Breast epithelium (tissue), 4 donors: ENCODE results near the gene SAMSN1. TPM values are rescaled to one million over a fixed set of nuclear protein-coding genes. Genes with fewer than 3 reads are reported as not detected.

Source experiments
- DNase-seq, 2 donors: peaks; one replicate each; pipeline ENCODE4 v3.0.0-alpha.2; 2019; ENCODE audit warnings: low spot score in 2 of 2
- H3K27ac ChIP-seq, 2 donors: fragments of 200-600 bp; sonication (generic) in 1 of 2; one replicate each; pipeline ENCODE4 v1.5.1; 2016 to 2019; ENCODE audit warnings: mild to moderate bottlenecking in 1 of 2
- H3K27me3 ChIP-seq, 2 donors: fragments of 200-600 bp; sonication (generic) in 1 of 2; one replicate each; pipeline versions ENCODE4 v1.5.1 to v1.6.0; 2017 to 2019; ENCODE audit warnings: control low read depth in 1 of 2, mild to moderate bottlenecking in 1 of 2
- H3K36me3 ChIP-seq: fragments of 200-600 bp; one replicate; pipeline ENCODE4 v1.5.1; 2019
- H3K4me1 ChIP-seq, 2 donors: fragments of 200-600 bp; sonication (generic); one replicate each; pipeline ENCODE4 v1.5.1; 2016 to 2019; ENCODE audit warnings: control low read depth in 1 of 2
- H3K4me3 ChIP-seq, 3 donors: fragments of 200-600 bp; sonication (generic); 1 replicate in 2 of 3; 2 replicates in 1 of 3; pipeline ENCODE4 v1.5.1; 2016 to 2019; ENCODE audit warnings: mild to moderate bottlenecking in 3 of 3, moderate library complexity in 2 of 3
- H3K9me3 ChIP-seq, 2 donors: fragments of 200-600 bp; sonication (generic) in 1 of 2; one replicate each; pipeline ENCODE4 v1.5.1; 2016 to 2019; ENCODE audit warnings: control low read depth in 1 of 2
- POLR2A ChIP-seq: fragments of 450-650 bp; IDR thresholded peaks from one replicate; pipeline ENCODE4 v1.6.1; 2016; ENCODE audit warnings: antibody characterized with exemption, mild to moderate bottlenecking, moderate library complexity
- POLR2AphosphoS5 ChIP-seq, 3 donors: sonication (generic); formaldehyde crosslinking; IDR thresholded peaks; one replicate each; pipeline ENCODE4 v1.6.1; 2017; ENCODE audit warnings: antibody characterized with exemption in 3 of 3
- intact Hi-C: fragments of 100-400 bp; cut with DNase I; formaldehyde crosslinking; loops from one replicate; pipeline ENCODE4 v1.15.1; 2023; ENCODE audit warnings: low total_unique reads
- total RNA-seq, 3 donors: library from RNA; depleted of rRNA; stranded (reverse); fragments of >200 nt; gene quantifications; one replicate each; pipeline ENCODE4 v1.1.0, GENCODE V29; 2016
- TF ChIP-seq, protein P1 (sequence below), 3 donors: fragments of 450-650 bp; IDR thresholded peaks; one replicate each; pipeline ENCODE4 v1.5.1; 2016 to 2017; ENCODE audit warnings: antibody characterized with exemption in 3 of 3, mild to moderate bottlenecking in 3 of 3, moderate library complexity in 3 of 3

SAMSN1 gene
- total RNA-seq, 3 donors from 2014 or later: 7.5 to 15.4 (median 11.4) TPM

DNA sequence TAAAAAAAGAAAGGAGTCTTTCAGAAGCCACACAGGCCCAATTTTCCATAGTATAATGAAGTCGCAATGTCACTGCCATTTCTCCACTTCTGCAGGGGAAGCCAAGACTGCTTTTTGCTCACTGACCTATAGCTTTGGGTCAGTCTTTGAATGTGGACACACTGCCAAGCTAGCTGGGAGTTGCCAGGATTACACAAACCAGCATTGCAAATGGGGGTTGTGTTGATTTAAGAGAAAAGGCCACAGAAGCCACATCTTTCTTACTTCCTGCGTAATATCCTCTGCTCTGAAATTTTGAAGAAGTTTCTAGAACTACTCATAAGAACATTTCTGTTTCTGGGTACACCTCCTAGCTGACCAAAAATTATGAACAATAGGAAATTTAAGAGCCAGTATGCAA is 45.8 kb upstream of the SAMSN1 start:
- intact Hi-C loops: no loop called here
- Histone ChIP-seq H3K9me3 (peaks cover 0 to 5% of the 10 kb centered on the region in 2 donors), H3K27ac (no peak overlapping the region), H3K27me3 (no peaks in the 10 kb centered on the region), H3K36me3 (no peaks in the 10 kb centered on the region), H3K4me3 (no peak overlapping the region), H3K4me1 (no peaks in the 10 kb centered on the region)
- TF ChIP-seq, protein P1, sequence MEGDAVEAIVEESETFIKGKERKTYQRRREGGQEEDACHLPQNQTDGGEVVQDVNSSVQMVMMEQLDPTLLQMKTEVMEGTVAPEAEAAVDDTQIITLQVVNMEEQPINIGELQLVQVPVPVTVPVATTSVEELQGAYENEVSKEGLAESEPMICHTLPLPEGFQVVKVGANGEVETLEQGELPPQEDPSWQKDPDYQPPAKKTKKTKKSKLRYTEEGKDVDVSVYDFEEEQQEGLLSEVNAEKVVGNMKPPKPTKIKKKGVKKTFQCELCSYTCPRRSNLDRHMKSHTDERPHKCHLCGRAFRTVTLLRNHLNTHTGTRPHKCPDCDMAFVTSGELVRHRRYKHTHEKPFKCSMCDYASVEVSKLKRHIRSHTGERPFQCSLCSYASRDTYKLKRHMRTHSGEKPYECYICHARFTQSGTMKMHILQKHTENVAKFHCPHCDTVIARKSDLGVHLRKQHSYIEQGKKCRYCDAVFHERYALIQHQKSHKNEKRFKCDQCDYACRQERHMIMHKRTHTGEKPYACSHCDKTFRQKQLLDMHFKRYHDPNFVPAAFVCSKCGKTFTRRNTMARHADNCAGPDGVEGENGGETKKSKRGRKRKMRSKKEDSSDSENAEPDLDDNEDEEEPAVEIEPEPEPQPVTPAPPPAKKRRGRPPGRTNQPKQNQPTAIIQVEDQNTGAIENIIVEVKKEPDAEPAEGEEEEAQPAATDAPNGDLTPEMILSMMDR (IDR thresholded peaks at IDR 0.05): no peak
- TF ChIP-seq POLR2A (no peak), POLR2AphosphoS5 (IDR thresholded peaks at IDR 0.05) (no peak)
- no peak for DNase-seq

DNA sequence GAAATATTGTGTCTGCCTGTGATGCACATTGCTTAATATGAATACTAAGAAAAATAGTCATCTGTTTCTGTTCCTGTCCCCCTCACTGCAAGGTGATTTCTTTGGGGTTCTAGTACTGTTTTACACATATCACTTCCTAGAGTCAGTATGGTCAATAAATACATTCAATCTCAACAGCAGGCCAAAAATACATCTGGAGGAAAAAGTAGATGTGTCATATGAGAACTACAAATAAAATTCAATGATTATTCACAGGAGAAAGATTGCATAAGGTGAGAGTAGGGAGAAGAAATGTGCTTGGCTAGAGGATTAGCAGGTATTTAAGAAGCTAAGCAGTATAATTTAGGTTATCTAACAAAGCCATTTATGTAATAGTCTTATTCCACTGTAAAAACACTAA is 45.3 kb upstream of the SAMSN1 start:
- no peak overlapping the region for H3K4me3 ChIP-seq
- H3K27me3 ChIP-seq: no peaks in the 10 kb centered on the region
- TF ChIP-seq POLR2A: no peak
- TF ChIP-seq POLR2AphosphoS5 (IDR thresholded peaks at IDR 0.05): no peak
- TF ChIP-seq, protein P1 (IDR thresholded peaks at IDR 0.05): no peak
- no peaks in the 10 kb centered on the region for H3K36me3 ChIP-seq
- H3K4me1 ChIP-seq: no peaks in the 10 kb centered on the region
- intact Hi-C loops: no loop called here
- no peak overlapping the region for H3K27ac ChIP-seq
- H3K9me3 ChIP-seq: no peaks in the 10 kb centered on the region
- no peak for DNase-seq

DNA sequence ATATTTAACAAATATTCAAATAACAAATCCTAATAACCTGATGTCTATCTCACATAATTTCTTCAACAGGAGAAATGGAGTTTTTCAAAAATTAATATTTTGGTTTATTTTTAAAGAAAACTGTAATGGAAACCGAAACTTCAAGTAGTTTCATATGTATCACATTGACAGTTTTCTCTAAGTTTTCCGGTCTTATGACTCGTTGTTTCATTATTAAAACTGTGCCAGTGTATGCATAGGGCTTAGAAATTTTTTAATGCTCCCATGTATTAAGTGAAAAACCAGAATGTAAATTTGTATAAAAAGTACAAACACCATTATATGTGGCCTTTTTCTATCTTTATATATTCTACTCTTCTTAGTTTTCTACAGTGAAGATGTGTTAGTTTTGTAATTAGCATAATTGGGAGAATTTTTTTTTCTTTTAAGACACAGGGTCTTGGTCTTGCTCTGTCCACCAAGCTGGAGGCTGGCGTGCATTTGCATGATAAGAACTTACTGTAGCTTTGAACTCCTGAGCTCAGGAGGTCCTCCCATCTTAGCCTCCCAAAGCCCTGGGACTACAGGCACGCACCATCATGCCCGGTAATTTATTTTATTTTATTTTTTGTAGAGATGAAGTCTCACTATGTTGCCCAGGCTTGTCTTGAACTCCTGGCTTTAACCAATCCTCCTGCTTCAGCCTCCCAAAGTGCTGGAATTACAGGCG is 43.9 kb upstream of the SAMSN1 start:
- Histone ChIP-seq H3K27ac (no peak overlapping the region), H3K27me3 (no peaks in the 10 kb centered on the region), H3K36me3 (no peaks in the 10 kb centered on the region), H3K9me3 (no peaks in the 10 kb centered on the region), H3K4me1 (no peaks in the 10 kb centered on the region), H3K4me3 (no peak overlapping the region)
- intact Hi-C loops: no loop called here
- TF ChIP-seq POLR2AphosphoS5 (IDR thresholded peaks at IDR 0.05) (no peak), POLR2A (no peak)
- TF ChIP-seq, protein P1 (IDR thresholded peaks at IDR 0.05): no peak
- no peak for DNase-seq

DNA sequence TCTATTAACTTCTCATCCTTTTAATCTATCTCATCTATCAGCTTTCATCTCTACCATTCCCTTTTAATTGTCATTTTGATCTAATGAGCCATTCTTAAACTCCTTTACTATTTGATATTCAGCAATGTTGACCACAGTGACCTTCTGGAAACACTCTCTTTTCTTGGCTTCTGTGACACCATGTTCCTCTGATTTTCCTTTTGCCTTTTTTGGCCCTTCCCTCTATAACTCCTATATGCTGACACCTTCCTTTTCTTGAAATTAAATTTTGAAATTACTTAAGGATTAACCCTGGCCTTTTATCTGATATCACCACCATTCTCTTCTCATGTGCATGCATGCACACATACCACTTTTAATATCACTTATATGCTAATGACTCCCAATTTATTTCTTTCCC is 41.2 kb upstream of the SAMSN1 start:
- H3K36me3 ChIP-seq: no peaks in the 10 kb centered on the region
- H3K27ac ChIP-seq: no peak overlapping the region
- no peak overlapping the region for H3K4me3 ChIP-seq
- no peaks in the 10 kb centered on the region for H3K4me1 ChIP-seq
- intact Hi-C loops: no loop called here
- TF ChIP-seq POLR2AphosphoS5 (IDR thresholded peaks at IDR 0.05): no peak
- TF ChIP-seq, protein P1 (IDR thresholded peaks at IDR 0.05): no peak
- TF ChIP-seq POLR2A: no peak
- H3K9me3 ChIP-seq: no peaks in the 10 kb centered on the region
- DNase-seq: no peak
- H3K27me3 ChIP-seq: no peaks in the 10 kb centered on the region

DNA sequence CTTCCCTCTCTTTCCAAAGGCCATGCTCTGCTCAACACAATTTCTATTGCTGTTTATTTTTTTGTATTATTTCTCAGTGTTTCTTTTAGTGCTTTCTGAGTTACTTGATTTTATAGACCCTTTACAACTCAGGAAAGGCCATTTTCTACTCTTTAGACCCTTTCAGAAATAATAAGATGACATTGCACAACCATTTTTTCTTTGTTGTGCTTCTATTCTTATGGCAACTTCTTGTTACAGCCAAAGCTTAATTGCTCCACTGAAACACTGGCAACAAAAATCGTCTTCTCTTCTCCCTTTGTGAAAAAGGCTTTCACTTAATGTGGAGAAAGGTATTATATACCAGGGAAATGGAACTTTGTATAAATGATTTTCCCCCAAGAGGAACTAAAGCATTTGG is 39.0 kb upstream of the SAMSN1 start:
- H3K9me3 ChIP-seq: no peaks in the 10 kb centered on the region
- H3K4me1 ChIP-seq: no peaks in the 10 kb centered on the region
- no peaks in the 10 kb centered on the region for H3K36me3 ChIP-seq
- H3K27ac ChIP-seq: no peak overlapping the region
- intact Hi-C loops: no loop called here
- DNase-seq: no peak
- H3K4me3 ChIP-seq: no peak overlapping the region
- TF ChIP-seq POLR2A: no peak
- TF ChIP-seq, protein P1 (IDR thresholded peaks at IDR 0.05): no peak
- TF ChIP-seq POLR2AphosphoS5 (IDR thresholded peaks at IDR 0.05): no peak
- H3K27me3 ChIP-seq: no peaks in the 10 kb centered on the region
